Activated CD8-positive, alpha-beta memory T cell treated with anti-CD3 and anti-CD28 coated beads for 24 hours (primary cell): ENCODE measurements around the gene LAMP1.
"Not testable (repeated sequence)": the region's sequence is repeated elsewhere in the genome, so short reads cannot be mapped to it uniquely, and the experiment has no call there.

Experiments used
- DNase-seq: peaks from one replicate; pipeline ENCODE4 v3.0.0-alpha.2; 2020

Gene LAMP1

DNA sequence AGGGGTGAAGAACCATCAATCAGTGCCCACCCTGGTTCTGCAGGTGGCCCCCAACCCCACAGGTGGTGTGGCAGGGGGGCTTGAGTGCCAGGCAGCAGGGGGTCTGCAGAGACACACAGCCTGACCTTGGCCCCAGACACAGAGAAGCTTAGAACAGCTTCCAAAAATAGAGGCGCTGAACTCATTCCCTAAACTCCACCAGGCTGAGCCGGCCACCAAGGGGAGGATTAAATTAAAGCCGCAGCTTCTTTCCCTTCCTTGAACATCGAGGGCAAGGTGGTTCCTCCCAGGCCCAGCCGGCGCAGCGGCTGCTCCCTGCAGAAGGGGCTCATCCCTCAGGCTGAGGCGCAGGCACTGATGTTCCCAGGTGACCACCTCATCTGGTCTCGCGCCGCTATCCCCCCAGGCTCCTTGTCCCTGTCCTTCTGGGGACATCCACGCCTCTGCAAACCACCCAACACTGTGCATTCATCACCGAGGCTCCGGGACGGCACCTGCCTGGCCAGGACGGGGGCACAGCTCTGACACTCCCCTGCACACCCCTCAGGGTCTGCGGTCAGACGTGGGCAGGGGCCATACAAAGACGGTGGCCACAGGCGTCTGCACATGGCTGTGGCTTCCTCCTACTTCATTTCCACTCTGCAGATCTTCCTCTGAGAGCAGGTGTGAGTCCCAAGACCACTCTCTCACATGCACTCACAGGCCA lies 30.9 kb downstream of the LAMP1 start:
- no peak for DNase-seq

DNA sequence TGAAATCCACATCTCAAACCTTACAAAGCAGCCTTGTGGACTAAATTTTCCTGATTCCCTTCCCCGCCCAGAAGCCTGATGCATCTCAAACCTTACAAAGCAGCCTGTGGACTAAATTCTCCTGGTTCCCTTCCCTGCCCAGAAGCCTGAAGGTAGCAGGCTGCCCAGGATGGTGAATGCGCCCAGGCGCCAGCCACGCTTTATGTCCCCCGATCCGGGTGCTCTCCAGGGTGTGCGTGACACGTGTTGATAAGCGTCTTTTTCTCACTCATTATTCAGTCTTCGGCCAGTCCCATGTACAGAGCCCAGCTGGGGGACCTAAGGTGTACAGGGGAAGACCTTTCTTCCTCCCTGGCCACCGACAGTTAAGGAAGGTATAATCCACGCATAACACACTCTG lies 31.8 kb downstream of the LAMP1 start:
- no peak for DNase-seq

DNA sequence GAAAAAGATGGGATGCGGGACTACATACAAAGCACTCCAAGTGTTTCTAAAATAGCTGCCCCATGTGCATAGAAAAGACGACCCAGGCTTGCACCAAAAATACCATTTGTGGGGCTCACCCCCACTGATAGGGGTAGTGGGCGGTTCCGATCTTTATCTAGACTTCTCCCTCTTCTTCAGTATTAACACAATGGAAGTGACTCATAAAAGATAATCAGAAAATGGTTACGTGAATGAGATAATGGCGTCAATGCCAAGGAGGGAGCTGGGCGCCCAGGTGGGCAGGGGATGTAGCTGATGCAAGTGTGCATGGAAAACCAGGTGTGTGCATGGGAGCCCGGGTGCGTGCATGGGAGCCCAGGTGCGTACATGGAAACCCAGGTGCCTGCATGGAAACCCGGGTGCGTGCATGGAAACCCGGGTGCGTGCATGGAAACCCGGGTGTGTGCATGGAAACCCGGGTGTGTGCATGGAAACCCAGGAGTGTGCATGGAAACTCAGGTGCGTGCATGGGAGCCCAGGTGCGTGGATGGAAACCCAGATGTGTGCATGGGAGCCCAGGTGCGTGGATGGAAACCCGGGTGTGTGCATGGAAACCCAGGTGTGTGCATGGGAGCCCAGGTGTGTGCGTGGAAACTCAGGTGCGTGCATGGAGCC lies 32.7 kb downstream of the LAMP1 start:
- no peak for DNase-seq

DNA sequence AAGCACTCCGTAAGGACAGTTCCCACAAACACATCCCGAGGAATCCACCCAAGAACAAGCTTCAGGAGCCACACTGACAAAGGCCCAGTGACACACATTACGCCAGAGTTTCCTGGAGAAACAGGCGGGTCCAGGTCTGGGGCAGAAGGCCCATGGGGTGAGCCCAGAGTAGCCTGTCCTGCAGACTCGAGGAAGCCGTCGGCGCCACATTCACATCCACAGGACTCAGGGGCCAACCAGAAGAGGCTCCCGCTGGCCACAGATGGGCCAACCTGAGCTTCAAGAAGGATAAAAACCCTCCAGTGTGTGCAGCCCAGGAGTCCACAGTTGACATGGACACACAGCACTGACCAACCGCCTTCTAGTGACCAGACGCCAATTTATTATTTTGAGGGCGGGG lies 35.6 kb downstream of the LAMP1 start:
- DNase-seq = no peak

DNA sequence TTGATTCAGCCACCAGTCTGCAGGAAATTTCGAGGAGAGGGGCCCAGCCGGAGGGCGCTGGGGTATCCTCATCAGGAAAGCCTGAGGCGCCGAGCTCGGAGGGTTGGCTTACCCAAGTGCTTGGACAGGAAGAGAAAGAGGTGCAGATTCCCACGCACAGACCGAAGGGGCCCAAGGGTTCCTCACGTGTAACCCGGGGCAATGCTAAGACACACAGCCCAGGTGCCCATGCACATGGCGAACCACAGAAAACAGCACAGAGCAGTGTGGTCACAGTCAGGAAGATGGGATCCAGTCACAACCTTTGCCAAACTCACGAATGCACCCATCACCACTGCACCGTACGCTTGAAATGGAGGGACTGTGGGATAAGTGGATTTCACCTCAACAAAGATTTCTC lies 36.0 kb downstream of the LAMP1 start:
- no peak for DNase-seq

DNA sequence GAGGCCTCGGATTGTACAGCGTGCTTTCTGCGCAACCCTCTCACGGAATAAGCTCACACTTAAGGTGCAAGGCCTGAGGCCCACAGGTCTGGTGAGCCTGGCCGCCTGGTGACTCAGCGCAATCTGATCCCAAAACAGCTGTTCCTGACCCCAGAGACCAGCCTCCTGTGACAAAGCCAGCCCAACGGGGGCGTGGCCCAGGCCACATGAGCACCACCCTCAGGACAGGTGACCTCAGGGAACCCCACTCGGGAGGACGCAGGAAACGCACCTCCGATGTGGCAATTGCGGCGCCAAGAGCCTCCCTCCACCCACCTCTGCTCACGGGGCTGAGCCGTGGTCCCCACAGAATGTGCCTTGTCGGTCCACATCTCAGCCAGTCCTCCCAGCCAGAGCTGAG lies 40.5 kb downstream of the LAMP1 start:
- no peak for DNase-seq

DNA sequence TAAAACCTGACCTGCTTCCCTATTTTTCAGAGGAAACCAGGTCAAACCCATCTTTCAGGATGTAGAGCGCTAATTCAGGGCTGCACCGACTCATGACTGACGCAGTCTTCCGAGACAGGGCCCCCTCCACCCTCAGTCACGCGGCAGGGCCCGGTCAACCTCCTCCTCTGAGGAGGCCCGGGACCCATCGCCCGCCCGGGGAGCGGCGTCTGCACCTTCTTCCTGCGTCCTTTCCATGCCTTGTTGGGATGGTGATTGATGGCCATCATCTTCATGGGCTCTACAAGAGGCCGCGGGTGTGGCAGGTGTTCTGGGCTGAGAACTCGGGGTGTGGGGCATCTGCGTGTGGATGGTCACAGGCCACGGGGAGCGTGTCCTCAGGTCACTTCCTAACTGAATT lies 40.9 kb downstream of the LAMP1 start:
- DNase-seq = no peak

DNA sequence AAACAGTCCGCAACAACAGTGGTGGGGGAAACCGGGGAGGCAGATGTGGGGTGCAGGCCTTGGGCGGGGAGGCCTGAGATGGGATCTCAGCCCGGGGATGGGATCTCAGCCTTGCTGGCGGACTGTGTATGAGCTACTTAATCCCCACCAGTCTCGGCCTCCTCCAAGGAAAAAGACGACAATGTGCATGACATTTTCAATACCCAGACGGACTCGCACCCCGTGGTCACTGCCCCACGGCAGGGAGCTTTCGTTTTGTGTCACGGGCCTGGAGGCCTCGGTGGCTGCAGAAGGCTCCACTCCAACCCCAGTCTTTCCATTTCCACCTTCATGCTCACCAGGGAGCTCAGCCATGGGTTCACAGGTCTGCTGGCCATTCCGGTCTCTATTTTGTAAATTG lies 41.4 kb downstream of the LAMP1 start:
- DNase-seq = no peak

DNA sequence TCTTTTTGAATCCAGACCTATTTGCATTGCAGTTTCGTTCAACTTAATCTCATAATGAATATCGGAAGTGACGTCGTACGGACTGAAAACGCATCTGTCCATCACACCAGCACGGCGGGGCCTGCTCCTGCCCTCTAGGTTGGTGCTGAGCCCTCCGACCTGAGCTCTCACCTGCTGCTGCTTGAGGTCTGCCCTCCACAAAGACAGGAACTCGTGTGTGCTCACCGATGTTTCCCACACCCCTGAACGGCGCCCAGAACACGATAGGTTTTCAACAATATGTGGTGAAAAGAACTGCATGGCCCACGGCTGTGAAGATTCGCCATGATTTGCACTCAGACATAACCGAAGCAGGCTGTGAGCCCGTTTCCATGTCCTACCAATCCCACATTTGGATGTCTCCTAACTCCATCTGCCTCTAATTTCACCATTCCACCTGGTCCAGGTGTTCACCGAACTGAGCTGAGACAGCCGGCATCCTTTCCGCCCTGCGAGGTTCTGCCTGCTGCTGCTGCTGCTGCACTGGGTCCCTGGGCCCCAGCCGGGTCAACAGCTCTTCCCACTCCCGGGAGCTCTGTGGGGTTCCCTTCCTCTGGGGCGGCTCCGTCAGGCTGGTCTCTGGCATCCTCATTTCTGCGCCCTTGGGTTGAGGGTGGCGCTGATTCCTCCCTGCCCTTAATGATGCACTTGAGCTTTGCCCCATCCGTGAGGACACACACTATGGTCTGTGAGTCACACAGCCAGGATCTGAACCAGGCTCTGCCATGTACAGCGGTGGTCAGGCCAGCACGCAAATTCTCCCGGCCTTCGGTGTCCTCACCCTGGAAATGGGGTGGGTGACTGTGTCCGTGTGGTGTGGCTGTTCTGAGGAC lies 46.0 kb downstream of the LAMP1 start:
- DNase-seq = no peak

DNA sequence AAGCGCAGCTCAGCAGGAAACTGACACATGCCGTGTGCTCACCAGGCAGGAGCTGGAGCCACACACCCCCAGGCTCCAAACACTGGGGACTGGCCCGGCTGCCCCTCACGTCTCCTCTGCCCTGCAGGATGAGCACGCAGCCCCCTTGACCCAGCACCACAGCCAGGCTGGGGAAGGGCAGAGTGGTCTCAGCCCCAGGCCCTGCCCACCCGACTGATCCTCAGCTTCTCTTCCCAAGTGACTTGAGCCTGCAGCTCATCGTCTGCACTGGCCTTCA lies 46.6 kb downstream of the LAMP1 start:
- no peak for DNase-seq

DNA sequence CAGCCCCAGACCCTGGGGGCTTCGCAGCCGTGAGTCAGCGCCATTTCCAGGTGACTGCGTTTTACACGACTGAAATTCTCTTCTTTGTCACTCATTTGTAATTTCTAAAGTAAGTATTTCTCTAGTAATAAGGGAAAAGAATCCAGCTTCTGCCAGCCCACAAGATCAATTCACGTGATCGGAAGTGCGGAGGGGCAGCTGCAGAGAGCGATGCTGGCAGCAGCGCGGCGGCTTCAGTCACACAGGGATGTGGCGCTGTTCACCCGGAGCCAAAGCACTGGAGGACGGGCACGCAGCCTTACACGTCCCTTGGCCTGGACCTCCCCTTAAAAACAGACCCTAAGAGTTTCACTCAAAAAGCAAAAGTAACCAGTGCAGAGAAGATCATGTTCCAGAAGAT lies 48.4 kb downstream of the LAMP1 start:
- no peak for DNase-seq

DNA sequence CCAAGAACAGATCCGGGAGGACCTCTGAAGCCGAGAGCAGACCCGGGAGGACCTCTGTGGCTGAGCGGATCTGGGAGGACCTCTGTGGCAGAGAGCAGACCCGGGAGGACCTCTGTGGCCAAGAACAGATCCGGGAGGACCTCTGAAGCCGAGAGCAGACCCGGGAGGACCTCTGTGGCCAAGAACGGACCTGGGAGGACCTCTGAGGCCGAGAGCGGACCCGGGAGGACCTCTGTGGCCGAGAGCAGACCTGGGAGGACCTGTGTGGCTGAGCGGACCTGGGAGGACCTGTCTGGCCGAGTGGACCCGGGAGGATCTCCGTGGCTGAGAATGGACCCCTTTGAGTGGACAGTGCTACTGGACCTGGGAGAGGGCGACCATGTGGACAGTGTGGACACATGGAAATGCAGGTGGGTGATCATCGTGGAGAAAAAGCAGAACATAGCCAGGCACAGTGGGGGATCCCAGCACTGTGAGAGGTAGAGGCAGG lies 50.7 kb downstream of the LAMP1 start:
- DNase-seq = not testable (repeated sequence)

DNA sequence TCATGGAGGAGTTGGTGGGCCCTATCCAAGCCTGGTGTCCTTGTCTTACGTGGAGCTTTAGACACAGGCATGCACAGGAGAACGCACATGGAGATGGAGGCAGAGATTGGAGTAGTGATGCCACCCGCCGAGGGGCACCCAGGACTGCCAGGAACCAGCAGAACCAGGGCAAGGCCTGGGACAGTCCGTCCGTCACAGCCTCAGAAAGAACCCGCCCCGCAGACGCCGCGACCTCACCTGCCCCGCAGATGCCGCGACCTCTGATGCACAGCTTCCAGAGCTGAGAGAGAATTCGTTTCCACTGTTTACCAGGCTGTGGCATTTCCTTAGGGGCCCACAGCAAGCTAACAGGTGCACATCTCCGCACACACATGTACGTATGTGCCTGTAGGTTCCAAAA lies 51.6 kb downstream of the LAMP1 start:
- no peak for DNase-seq

DNA sequence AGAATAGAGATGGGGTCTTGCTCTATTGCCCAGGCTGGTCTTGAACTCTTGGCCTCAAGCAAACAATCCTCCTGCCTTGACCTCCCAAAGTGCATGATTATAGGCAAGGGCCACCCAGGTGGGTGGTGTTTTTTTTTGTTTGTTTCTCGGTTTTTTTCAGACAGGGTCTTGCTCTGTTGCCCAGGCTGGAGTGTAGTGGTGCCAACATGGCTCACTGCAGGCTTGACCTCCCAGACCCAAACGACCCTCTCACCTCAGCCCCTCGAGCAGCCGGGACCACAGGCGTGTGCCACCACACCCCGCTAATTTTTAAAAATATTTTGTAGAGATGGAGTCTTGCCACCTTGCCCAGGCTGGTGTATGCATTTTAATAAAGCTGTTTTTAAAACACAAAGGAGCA lies 52.0 kb downstream of the LAMP1 start:
- DNase-seq = no peak

DNA sequence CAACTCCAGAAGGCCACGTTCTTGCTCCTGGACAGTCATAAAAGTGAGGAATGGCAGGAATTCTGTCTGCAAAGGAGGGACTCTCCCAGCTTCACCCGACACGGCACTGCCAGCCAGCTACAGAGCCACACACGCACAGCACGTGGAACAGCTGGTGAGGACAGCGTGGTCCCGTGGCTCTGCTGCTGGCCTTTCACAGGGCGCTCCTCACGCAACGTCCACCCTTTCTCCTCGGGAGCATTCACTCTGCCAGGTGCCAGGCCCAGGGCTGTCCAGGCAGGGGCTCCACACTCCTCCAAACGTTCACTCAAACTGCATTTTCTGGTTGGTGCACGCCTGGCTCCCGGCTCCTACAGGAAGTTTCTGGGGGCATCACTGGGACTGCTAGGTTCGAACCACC lies 52.5 kb downstream of the LAMP1 start:
- DNase-seq = no peak

DNA sequence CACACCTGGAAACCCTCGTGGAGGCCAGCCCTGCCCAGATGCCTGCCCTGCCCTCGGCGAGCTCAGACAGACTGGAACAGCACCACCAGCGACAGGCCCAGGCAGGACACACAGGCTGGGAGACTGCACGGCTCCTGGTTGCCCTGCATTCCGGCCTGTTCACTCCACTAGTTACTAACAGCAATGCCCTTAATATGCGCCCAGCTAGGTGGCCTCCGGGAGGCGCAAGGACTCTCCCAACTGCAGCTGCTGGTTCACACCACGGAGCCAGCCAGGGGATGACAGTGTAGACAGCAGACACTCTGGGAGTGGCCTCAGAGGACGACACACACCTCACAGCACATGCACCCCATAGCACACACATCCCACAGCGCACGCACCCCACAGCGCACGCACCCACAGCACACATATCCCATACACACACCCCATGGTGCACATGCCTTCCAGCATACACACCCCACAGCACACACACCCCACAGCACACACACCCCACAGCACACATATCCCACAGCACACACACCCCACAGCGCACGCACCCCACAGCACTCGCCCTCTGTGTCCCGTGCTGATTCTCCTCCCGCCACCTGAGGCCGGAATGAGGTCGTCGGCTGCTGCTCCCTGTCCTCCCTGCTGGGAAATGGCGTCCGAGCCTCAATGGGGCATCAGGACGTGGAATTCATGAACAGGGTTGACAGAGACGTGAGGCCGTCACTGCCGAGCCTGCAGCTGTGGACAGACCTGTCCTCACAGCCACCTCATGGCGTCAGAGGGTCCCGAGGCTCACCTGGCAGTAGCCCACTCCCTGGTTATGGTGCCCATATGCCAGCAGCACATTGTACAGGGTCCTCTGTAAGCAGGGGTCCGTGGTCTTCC lies 53.3 kb downstream of the LAMP1 start:
- DNase-seq = no peak

DNA sequence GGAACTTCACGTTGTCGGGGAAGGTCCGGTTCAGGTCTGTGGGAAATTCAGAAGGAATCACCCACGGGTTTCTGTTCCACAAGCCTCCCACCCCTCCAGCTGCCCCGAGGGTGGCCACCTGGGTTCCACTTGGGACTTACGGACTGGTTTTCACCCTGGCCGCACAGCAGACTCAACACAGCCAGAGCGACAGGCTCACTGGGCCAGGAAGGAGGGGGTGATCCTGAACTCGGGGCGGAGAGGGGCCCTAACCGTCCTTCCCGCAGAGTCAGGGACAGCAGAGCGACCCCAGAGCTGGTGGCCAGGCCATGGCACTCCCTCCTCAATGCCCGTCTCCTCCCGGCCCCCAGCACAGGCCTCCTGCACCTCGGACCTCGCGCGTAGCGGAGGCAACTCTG lies 53.9 kb downstream of the LAMP1 start:
- no peak for DNase-seq

DNA sequence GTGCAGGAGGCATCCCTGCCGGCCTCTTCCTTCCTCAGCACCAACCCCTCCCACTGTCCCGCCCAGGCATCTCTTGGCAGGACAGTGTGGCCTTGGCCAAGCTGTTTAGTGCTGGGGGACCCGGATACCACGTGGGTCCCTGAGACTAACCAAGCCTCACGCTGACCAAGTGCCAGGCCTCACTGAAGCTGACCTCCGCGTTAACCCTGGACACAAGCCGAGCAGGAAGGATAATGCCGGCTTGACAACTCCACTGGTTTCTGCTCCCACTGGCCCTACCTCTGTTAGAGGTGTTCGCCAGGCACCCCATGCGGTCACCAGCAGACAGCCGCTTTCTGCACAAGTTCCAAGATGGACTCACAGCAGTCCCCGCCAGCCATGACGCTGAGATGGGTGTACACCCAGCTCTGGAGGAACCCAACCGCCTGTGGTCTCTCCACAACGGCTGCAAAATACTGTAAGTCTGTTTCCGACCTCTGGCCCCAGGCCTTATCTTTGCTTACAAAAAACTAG lies 54.5 kb downstream of the LAMP1 start:
- no peak for DNase-seq

DNA sequence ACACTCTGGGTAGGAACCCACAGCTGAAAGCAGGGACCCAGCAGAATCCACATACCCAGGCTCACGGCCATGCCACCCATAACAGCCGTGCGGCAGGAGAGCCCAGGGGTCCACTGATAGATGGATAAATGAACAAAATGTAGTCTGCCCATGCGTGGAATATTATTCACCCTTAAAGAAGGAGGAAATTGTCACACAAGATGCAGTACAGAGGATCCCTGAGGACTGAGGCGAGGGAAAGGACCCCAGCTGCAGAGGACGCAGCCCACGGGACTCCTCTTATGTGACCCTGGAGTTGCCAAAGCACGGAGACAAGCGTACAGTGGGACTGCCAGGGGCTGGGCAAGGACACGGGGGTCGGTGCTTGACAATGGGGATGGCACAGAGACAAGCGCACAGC lies 56.2 kb downstream of the LAMP1 start:
- DNase-seq = no peak

DNA sequence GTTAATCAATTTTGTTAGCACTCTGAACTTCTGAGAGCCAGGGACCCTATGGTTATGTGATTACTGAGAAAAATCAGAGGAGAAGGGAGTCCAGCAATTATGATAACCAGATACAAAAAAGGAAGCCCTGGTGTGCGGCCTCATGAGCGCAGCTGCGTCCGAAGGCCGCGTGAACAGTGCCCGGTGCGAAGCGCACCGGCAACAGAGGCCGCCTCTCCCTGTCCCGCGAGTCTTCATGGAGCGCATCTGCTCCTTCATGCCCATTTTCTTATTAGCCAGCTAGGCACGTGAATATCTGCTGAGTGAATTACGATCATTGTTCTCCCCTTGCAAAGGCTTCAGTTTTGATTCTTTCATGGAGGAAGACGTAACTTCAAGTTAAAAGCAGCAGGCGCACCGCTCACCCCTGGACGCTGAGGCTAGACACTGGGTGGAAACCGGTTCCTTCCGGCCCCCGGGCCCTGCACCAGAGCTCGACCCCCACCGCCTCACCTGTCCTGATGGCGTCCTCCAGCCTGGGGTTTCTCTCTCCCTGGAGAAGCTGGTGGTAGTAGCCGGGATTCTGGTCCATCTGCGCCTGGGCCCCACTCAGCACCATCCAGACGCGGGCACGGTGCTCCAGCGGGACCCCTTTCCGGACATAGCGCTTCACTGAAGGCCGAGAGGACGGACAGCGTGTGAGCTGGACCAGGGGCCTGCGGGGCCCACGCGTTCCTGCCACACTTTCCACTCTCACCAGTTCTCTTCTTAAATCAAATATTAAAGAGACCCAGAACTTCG lies 58.0 kb downstream of the LAMP1 start:
- DNase-seq = no peak

DNA sequence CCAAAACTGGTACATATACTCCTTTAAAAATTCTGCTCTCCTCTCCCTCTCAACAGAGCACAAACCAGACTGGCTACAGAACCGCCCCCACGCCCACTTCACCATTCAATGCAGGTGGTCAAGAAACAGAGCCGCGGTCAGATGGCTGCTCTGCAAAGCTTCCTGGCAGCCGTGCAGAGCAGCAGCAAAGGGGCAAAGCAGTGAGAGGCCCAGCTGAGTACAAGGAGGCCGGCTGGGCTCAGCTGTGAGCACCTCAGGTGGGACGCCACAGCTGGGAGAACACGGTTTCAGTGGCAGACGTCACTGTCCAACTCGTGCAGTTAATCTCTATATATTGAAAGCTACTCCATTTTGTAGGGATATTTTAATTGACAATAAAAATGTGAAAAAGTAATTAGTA lies 58.6 kb downstream of the LAMP1 start:
- DNase-seq = no peak

DNA sequence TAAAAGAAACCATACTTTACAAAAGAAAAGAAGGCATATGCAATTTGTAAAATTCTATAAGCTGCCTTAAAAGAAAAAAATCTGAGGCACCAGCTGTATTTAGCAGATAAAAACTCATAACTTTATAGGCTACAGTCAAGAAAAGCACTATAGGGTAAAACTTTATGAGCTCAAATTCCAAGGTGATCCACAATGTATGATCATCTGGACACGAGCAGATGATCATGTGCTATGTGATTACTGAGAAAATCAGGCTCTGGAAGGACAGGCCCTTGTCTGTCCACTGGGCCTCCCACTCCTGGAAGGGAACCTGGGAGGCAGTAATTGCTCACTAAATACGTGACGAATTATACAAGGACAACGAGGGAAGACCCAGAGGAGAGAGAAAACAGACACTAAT lies 59.6 kb downstream of the LAMP1 start:
- DNase-seq = no peak
